GM21515 (cell line): ENCODE measurements around the gene CD4.
"Not testable (repeated sequence)": the region's sequence is repeated elsewhere in the genome, so short reads cannot be mapped to it uniquely, and the experiment has no call there.

Experiments used
- ATAC-seq: cut with Tn5 transposase; IDR thresholded peaks from one replicate; pipeline ENCODE4 v1.9.1; 2021; ENCODE audit not compliant: unreplicated experiment

The CD4 gene

DNA sequence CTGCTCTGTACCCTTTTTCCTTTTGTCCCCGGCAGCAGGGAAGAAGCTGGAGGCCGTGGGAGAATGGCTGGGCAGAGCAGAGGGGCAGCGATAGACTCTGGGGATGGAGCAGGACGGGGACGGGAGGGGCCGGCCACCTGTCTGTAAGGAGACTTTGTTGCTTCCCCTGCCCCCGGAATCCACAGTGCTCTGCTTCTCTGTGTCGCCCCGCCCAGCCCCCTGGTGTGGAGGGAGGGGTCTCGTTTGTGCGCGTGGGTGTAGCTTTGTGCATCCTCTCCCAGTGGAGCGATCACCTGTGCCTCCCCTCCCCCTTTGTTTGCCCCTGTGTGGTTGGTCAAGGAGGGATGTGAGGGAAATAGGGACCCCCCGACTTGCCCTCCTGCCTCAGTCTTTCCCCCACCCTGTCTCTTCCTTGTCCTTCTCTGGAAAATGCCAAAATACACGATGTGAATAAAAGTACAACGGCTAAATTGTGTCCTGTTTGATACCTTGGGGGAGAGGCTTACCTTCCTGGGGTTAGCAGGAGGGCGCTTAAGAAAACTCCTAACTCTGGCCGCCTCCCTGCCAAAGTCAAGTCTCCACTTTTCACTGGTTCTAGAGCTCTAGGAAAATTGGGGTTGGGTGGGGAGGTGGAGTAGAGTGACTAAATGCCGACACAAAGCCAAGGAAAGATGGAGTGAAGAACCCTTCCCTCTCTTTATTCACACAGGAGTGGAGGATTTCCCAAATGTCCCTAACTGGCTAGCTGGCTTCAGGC, 77.0 kb downstream of the CD4 start:
- no peak for ATAC-seq

DNA sequence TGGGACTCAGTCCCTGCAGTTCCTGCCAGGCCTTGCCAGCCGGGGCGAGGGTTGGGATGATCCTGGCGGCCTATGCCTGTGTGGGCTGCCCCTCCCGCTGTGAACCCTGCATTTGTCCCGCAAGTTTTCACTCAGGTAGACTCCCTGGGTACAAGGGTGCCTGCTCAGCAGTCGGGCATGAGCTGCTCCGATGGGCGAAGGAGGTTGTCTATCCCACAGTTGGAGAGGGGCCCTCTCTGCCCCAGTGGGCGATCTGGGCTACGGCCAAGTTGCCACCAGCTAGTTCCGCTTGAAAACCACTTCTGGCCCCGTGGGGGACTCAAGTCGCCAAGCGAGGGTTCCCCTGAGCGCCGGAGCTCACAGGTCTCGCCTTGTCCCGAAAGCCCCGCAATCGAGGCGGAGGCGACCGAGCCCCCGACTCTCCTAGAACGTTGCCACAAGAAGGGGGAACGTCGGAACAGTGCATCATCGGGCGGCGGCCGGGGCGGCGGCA, 77.6 kb downstream of the CD4 start:
- ATAC-seq: peak; percentile 3

GRCh38 chr12:6867413-6868210, 78.3 kb downstream of the CD4 start, which contains the start of gene TPI1:
TPI1 (plus strand) TSS chr12:6867531; CDS start chr12:6867567, 36 bp downstream.
- ATAC-seq: peak; percentile 52

- ATAC-seq: no peak
Measured at GRCh38 chr12:6868211-6869048, 79.1 kb downstream of the CD4 start.

GRCh38 chr12:6869049-6870021, 80.0 kb downstream of the CD4 start:
- ATAC-seq: no peak

GRCh38 chr12:6870304-6870703, 81.0 kb downstream of the CD4 start:
- not testable (repeated sequence) for ATAC-seq
